Memory B cell (primary cell): ENCODE data around the gene COL24A1.

Experiments
- ATAC-seq: fragments of 150-1000 bp; cut with Tn5 transposase; 2 replicates; pipeline ENCODE4 v1.10.0; 2021; ENCODE audit warnings: low read depth, mild to moderate bottlenecking, moderate library complexity
- DNase-seq, 2 donors: peaks; one replicate each; pipeline ENCODE4 v3.0.0; 2022; ENCODE audit warnings: low spot score in 2 of 2
- H3K27ac Mint-ChIP-seq: one replicate; pipeline ENCODE4 v1.8.0; 2022; ENCODE audit warnings: mild to moderate bottlenecking, moderate library complexity, mixed read lengths
- H3K27me3 Mint-ChIP-seq: one replicate; pipeline ENCODE4 v1.8.0; 2022; ENCODE audit warnings: mixed read lengths
- H3K36me3 Mint-ChIP-seq: one replicate; pipeline ENCODE4 v1.8.0; 2022; ENCODE audit warnings: mild to moderate bottlenecking, mixed read lengths
- H3K4me1 Mint-ChIP-seq: one replicate; pipeline ENCODE4 v1.8.0; 2022; ENCODE audit warnings: mixed read lengths
- H3K4me3 Mint-ChIP-seq: one replicate; pipeline ENCODE4 v1.8.0; 2022; ENCODE audit warnings: mild to moderate bottlenecking, moderate library complexity, mixed read lengths
- H3K9me3 Mint-ChIP-seq: one replicate; pipeline ENCODE4 v1.8.0; 2022; ENCODE audit warnings: mixed read lengths

COL24A1 gene

DNA sequence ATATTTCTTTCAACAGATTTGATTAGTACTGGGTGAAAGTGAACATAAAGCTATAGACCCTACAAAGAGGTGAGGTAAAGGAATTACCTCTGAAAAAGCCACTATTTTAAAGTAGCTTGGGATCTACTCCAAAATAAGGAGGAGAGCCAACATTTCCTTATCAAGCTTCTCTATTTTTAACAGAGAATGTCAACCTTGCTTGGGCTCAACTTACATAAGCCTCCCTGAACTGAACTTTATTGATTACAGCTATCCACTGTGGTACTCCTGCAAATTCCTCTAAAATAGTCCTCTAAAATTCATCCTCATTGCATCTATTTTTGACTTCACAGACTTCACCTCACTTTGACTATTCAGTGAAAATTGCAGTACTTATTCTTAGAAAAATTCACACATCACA lies 458.7 kb downstream of the COL24A1 start:
- H3K27ac Mint-ChIP-seq, result no peak overlapping the region
- H3K9me3 Mint-ChIP-seq, result no peaks in the 10 kb centered on the region
- DNase-seq (no peak), ATAC-seq (no peak)
- peaks cover 20% of the 10 kb centered on the region for H3K36me3 Mint-ChIP-seq
- H3K4me3 Mint-ChIP-seq, result no peak overlapping the region
- H3K27me3 Mint-ChIP-seq, result no peaks in the 10 kb centered on the region
- H3K4me1 Mint-ChIP-seq, result peaks cover 4% of the 10 kb centered on the region

DNA sequence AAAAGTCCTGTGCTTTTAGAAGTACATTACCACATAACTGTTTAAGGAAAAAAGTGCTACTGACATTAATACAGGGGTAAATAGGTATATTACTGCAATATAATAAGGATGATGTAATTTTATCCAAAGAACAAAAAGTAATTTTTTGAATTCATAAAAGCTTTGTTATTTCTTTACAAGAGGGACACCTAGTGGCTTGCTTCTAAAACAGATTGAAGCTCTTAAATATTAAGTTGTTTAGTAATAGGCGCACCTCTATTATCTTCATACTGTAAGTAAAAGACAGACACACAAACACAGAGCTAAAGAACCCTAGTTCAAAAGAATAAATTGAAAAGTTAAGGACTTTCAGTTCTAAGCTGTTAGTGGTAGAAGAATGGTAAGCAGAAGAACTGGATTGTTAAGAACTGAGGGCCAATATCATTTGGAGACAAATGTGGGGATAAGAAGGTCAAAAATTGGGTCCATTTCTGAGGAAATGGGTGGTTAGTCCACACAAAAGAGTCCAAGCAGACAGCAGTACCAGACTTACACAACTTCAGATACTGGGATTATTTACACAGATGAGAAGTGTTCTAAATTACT lies 463.8 kb downstream of the COL24A1 start:
- Mint-ChIP-seq H3K9me3 (no peaks in the 10 kb centered on the region), H3K4me1 (peaks cover 11% of the 10 kb centered on the region), H3K27ac (peak overlapping the region; percentile 46), H3K27me3 (no peaks in the 10 kb centered on the region), H3K36me3 (peaks cover 30% of the 10 kb centered on the region), H3K4me3 (no peak overlapping the region)
- no peak for ATAC-seq
- no peak for DNase-seq

DNA sequence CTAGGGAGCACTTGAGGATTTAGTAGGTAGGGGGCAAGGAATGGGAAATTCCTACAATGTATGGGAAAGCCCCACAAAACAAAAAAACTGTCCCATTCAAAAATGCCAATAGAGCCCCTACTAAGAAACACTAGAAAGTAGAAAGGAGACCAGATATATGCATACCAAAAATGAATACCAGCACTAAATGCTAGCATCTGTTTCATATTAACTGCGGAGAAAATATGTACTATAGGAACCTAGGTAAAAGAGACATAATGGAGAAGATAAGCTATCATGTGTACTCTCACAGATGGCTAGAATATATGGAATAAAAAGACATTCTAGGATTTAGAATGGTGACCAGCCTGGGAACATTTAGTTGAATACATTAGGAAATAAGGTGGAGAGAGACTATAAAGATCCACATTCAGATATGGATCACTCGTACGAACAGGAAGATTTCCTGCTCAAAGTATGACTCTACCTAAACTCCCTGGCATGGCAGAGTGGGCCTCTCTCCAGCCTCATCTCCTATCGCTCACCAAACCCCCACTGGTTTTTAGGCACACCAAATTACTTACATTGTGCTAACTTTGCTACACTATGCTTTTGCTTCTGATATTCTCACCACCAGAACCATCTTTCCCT lies 466.7 kb downstream of the COL24A1 start:
- Mint-ChIP-seq H3K36me3 (peaks cover 29% of the 10 kb centered on the region), H3K4me1 (peaks cover 13% of the 10 kb centered on the region), H3K27ac (peak overlapping the region; percentile 29), H3K9me3 (no peaks in the 10 kb centered on the region), H3K4me3 (no peak overlapping the region), H3K27me3 (no peaks in the 10 kb centered on the region)
- DNase-seq (no peak), ATAC-seq (no peak)

DNA sequence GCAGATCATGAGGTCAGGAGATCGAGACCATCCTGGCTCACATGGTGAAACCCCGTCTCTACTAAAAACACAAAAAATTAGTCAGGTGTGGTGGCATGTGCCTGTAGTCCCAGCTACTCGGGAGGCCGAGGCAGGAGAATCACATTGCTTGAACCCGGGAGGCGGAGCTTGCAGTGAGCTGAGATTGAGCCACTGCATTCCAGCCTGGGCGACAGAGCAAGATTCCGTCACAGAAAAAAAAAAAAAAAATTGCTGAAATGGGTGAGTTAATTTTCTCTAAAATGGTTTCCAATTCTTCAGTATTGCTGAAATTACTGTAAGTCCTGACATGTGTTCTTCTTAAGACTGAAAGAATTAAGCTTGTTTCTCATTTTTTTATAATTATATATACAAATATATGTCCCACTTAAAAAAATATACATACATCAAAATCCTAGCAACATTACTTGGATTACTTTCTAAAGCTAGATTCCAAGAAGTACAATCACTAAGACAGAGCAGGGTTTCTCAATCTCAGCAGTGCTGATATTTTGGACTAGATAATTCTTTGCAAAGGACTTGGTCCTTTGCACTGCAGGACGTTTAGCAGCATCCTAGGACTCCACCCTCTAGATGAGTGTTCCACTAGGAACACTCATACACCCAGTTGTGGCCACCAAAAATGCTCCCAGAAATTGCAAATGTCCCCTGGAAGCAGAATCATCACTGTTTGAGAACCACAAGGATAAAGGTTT lies 473.1 kb downstream of the COL24A1 start:
- Mint-ChIP-seq H3K36me3 (peaks cover 19% of the 10 kb centered on the region), H3K4me3 (no peak overlapping the region), H3K27ac (no peak overlapping the region), H3K9me3 (no peaks in the 10 kb centered on the region), H3K4me1 (peaks cover 6% of the 10 kb centered on the region), H3K27me3 (no peaks in the 10 kb centered on the region)
- ATAC-seq, result no peak
- no peak for DNase-seq

DNA sequence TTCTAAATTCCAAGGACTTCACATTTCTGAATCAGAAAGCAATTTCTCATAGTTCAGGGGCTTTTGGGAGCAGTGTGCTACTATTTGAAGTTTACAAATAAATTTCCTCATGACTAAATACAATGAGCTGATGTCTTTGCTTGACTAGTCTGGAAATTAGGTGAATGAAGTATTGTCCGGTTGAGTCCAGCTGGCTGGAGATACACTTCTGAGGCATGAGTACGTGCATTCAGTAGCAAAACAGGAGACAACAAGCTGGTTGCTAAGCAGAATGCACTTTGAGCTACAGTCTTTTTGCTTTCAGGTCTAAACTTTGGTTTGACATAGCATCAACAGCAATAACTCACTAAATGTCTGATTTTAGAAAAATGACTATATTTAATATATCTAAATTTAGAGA lies 475.5 kb downstream of the COL24A1 start:
- no peak for ATAC-seq
- Mint-ChIP-seq H3K4me1 (peaks cover 4% of the 10 kb centered on the region), H3K4me3 (no peak overlapping the region), H3K9me3 (no peaks in the 10 kb centered on the region), H3K36me3 (peaks cover 19% of the 10 kb centered on the region), H3K27ac (no peak overlapping the region), H3K27me3 (no peaks in the 10 kb centered on the region)
- no peak for DNase-seq
